SK-N-SH (cell line): ENCODE data around the gene ADAMTS2. TPM values are rescaled to one million over a fixed set of nuclear protein-coding genes. Genes with fewer than 3 reads are reported as not detected.

Experiments used
- CTCF ChIA-PET: fragments of 300-600, 350-600 bp; formaldehyde crosslinking; extraction: SDS; loops from one replicate; lab custom pipeline; 2021; lab: Yijun Ruan, JAX
- POLR2A ChIA-PET: fragments of 350-600 bp; sonication (Branson Sonifier 250); formaldehyde crosslinking; extraction: SDS; loops from one replicate; lab custom pipeline; 2020; ENCODE audit warnings: antibody characterized with exemption, inconsistent platforms; lab: Yijun Ruan, JAX
- DNase-seq: peaks from one replicate; pipeline ENCODE4 v3.0.0; 2012
- H2AFZ ChIP-seq: fragments of 200-600 bp; sonication (generic); 2 replicates; pipeline ENCODE4 v1.8.1; 2016; ENCODE audit warnings: antibody characterized with exemption, mild to moderate bottlenecking, low read depth
- H3F3A ChIP-seq: fragments of 200-600 bp; sonication (generic); replicated peaks from 2 replicates; pipeline ENCODE3; 2016; ENCODE audit warnings: antibody characterized with exemption, mild to moderate bottlenecking; ENCODE audit not compliant: insufficient read depth
- H3K27ac ChIP-seq, 2 experiments: fragments of 200-500 bp in 1 of 2; fragments of 200-600 bp in 1 of 2; sonication (Bioruptor generic) in 1 of 2; sonication (generic), shearing (Covaris generic) in 1 of 2; 2 replicates each; pipeline versions ENCODE4 v1.5.1 to v1.6.1; 2014 to 2016; ENCODE audit warnings: low read depth in 2 of 2, inconsistent platforms in 1 of 2, low read length in 1 of 2, mild to moderate bottlenecking in 1 of 2, mixed read lengths in 1 of 2
- H3K27me3 ChIP-seq: fragments of 200-600 bp; sonication (generic), shearing (Covaris generic); 2 replicates; pipeline ENCODE4 v1.6.1; 2016; ENCODE audit warnings: mixed run types; ENCODE audit not compliant: insufficient read depth
- H3K36me3 ChIP-seq, 2 experiments: fragments of 200-500 bp in 1 of 2; fragments of 200-600 bp in 1 of 2; sonication (Bioruptor generic) in 1 of 2; sonication (generic) in 1 of 2; replicated peaks in 1 of 2; 2 replicates each; pipeline versions ENCODE3 to v1.5.1; 2014 to 2016; ENCODE audit warnings: low read length in 1 of 2, mild to moderate bottlenecking in 1 of 2; ENCODE audit not compliant: insufficient read depth in 2 of 2, control insufficient read depth in 1 of 2
- H3K4me1 ChIP-seq, 2 experiments: fragments of 200-500 bp in 1 of 2; fragments of 200-600 bp in 1 of 2; sonication (Bioruptor generic) in 1 of 2; sonication (generic), shearing (Covaris generic) in 1 of 2; 2 replicates each; pipeline versions ENCODE4 v1.5.1 to v1.6.1; 2014 to 2016; ENCODE audit warnings: low read depth in 1 of 2, low read length in 1 of 2, mixed run types in 1 of 2; ENCODE audit not compliant: insufficient read depth in 2 of 2, control insufficient read depth in 1 of 2
- H3K4me2 ChIP-seq: fragments of 200-600 bp; sonication (generic), shearing (Covaris generic); 2 replicates; pipeline ENCODE4 v1.6.1; 2017; ENCODE audit warnings: mixed run types
- H3K4me3 ChIP-seq, 2 experiments: fragments of 200-500 bp in 1 of 2; fragments of 200-600 bp in 1 of 2; sonication (Bioruptor generic) in 1 of 2; sonication (generic), shearing (Covaris generic) in 1 of 2; 2 replicates each; pipeline versions ENCODE4 v1.5.1 to v1.8.1; 2014 to 2016; ENCODE audit warnings: low read depth in 2 of 2, inconsistent platforms in 1 of 2, low read length in 1 of 2, mild to moderate bottlenecking in 1 of 2, mixed read lengths in 1 of 2, moderate library complexity in 1 of 2
- H3K79me2 ChIP-seq: fragments of 200-600 bp; sonication (generic); 2 replicates; pipeline ENCODE4 v1.8.1; 2017; ENCODE audit warnings: mild to moderate bottlenecking; ENCODE audit not compliant: insufficient read depth
- H3K9ac ChIP-seq: fragments of 200-600 bp; sonication (generic); 2 replicates; pipeline ENCODE4 v1.6.1; 2017; ENCODE audit warnings: mixed run types
- H3K9me2 ChIP-seq: fragments of 200-600 bp; sonication (generic); 2 replicates; pipeline ENCODE4 v1.6.1; 2017; ENCODE audit warnings: mixed run types
- H3K9me3 ChIP-seq: fragments of 200-600 bp; sonication (generic); 2 replicates; pipeline ENCODE4 v1.6.1; 2017; ENCODE audit warnings: mixed run types, mild to moderate bottlenecking, moderate library complexity
- H4K20me1 ChIP-seq: fragments of 200-600 bp; sonication (generic); 2 replicates; pipeline ENCODE4 v1.6.1; 2017; ENCODE audit warnings: mild to moderate bottlenecking, mixed run types; ENCODE audit not compliant: insufficient read depth
- CTCF ChIP-seq: fragments of 200-600 bp; sonication (generic); IDR thresholded peaks from 2 replicates; pipeline ENCODE4 v1.6.1; 2017; ENCODE audit warnings: antibody characterized with exemption, mild to moderate bottlenecking, moderate library complexity
- IRF3 ChIP-seq: fragments of 150-350 bp; IDR thresholded peaks from 2 replicates; pipeline ENCODE4 v1.6.1; 2016; ENCODE audit warnings: mild to moderate bottlenecking, low read depth, low read length
- MAX ChIP-seq: IDR thresholded peaks from 2 replicates; pipeline ENCODE4 v1.4.0; 2012; ENCODE audit warnings: low read depth
- NRF1 ChIP-seq: IDR thresholded peaks from 2 replicates; pipeline ENCODE4 v1.6.1; 2012; ENCODE audit warnings: low read depth, mild to moderate bottlenecking, low read length
- PBX3 ChIP-seq: IDR thresholded peaks from 2 replicates; pipeline ENCODE4; 2012
- REST ChIP-seq: IDR thresholded peaks from 2 replicates; pipeline ENCODE4 v1.6.1; 2012; ENCODE audit warnings: mild to moderate bottlenecking, low read depth, low read length, moderate library complexity
- RXRA ChIP-seq: IDR thresholded peaks from 2 replicates; pipeline ENCODE4 v1.4.0; 2012; ENCODE audit warnings: low read depth, mild to moderate bottlenecking, borderline replicate concordance
- TAF1 ChIP-seq: IDR thresholded peaks from 2 replicates; pipeline ENCODE4 v1.6.1; 2012; ENCODE audit warnings: low read depth, mild to moderate bottlenecking, low read length, moderate library complexity, borderline replicate concordance
- USF2 ChIP-seq: fragments of 150-350 bp; IDR thresholded peaks from 2 replicates; pipeline ENCODE4 v1.6.1; 2017; ENCODE audit warnings: antibody characterized with exemption, low read length, low read depth, borderline replicate concordance
- WGBS: methylation state at CpG from one replicate; pipeline ENCODE4 v1.1.6; 2017; ENCODE audit warnings: low lambda C conversion rate; 5-methylcytosine and 5-hydroxymethylcytosine counted together
- polyA plus RNA-seq, 3 experiments: library from polyadenylated mRNA; depleted of rRNA; stranded (reverse); fragments of >200 nt; gene quantifications; 2 replicates each; pipeline ENCODE4 v1.2.3, GENCODE V29; 2012

Gene ADAMTS2
- polyA plus RNA-seq, 1 of the 3 experiments (the other 2 are of a cell fraction) = 0.12 TPM

- TF ChIP-seq PBX3 = no peak
- no peak for TF ChIP-seq RXRA
- TF ChIP-seq TAF1 = no peak
- no peak for TF ChIP-seq NRF1
Measured at GRCh38 chr5:179128041-179128365, 217.3 kb downstream of the ADAMTS2 start (continued).

- Histone ChIP-seq H3K9me2 (no peaks in the 10 kb centered on the region), H3K4me3 (no peak overlapping the region), H3K27ac (no peak overlapping the region), H2AFZ (no peak overlapping the region), H3K36me3 (no peaks in the 10 kb centered on the region), H3K4me2 (no peak overlapping the region), H3F3A (no peaks in the 10 kb centered on the region), H3K27me3 (no peaks in the 10 kb centered on the region), H3K79me2 (no peaks in the 10 kb centered on the region), H3K9me3 (no peaks in the 10 kb centered on the region), H3K9ac (no peak overlapping the region), H3K4me1 (no peaks in the 10 kb centered on the region), H4K20me1 (no peaks in the 10 kb centered on the region)
- ChIA-PET CTCF (no interaction called here), POLR2A (no interaction called here)
- no peak for TF ChIP-seq MAX
- no peak for TF ChIP-seq IRF3
- TF ChIP-seq CTCF = no peak
- TF ChIP-seq REST = no peak
- no peak for TF ChIP-seq USF2
- DNase-seq = no peak
- WGBS = 56% methylated on average over 16 of the region's 21 CpGs
Measured at GRCh38 chr5:179127136-179128040, 217.9 kb downstream of the ADAMTS2 start.
